Karpas-422 (cell line): ENCODE results near the gene ZIC3. TPM values are rescaled to one million over a fixed set of nuclear protein-coding genes. Genes with fewer than 3 reads are reported as not detected.
"Not testable (repeated sequence)": the region's sequence is repeated elsewhere in the genome, so short reads cannot be mapped to it uniquely, and the experiment has no call there.

Source experiments
- DNase-seq: peaks from one replicate; pipeline ENCODE4 v3.0.0-alpha.2; 2015
- H2AFZ ChIP-seq: fragments of 200-600 bp; sonication (generic); 2 replicates; pipeline ENCODE4 v1.6.1; 2014; ENCODE audit warnings: antibody characterized with exemption, low read length, mixed read lengths
- H3K27ac ChIP-seq: fragments of 200-600 bp; sonication (generic); 2 replicates; pipeline ENCODE4 v1.5.1; 2014; ENCODE audit warnings: mild to moderate bottlenecking, low read length, moderate library complexity
- H3K27me3 ChIP-seq: fragments of 200-600 bp; sonication (generic); 2 replicates; pipeline ENCODE4 v1.6.1; 2014; ENCODE audit warnings: low read length, mixed read lengths
- H3K36me3 ChIP-seq: fragments of 200-600 bp; sonication (generic); 2 replicates; pipeline ENCODE4 v1.6.1; 2014; ENCODE audit warnings: low read length, mixed read lengths; ENCODE audit not compliant: insufficient read depth
- H3K4me1 ChIP-seq: fragments of 200-600 bp; sonication (generic); 2 replicates; pipeline ENCODE4 v1.6.1; 2014; ENCODE audit warnings: mild to moderate bottlenecking, low read length, mixed read lengths
- H3K4me2 ChIP-seq: fragments of 200-600 bp; sonication (generic); 2 replicates; pipeline ENCODE4 v1.6.1; 2014; ENCODE audit warnings: low read length, low read depth, mild to moderate bottlenecking; ENCODE audit not compliant: poor library complexity, severe bottlenecking
- H3K4me3 ChIP-seq: fragments of 200-600 bp; sonication (generic); 2 replicates; pipeline ENCODE4 v1.5.1; 2014; ENCODE audit warnings: mild to moderate bottlenecking, antibody characterized with exemption, low read length, mixed read lengths
- H3K79me2 ChIP-seq: fragments of 200-600 bp; sonication (generic); 2 replicates; pipeline ENCODE4 v1.6.1; 2014; ENCODE audit warnings: mild to moderate bottlenecking, low read length, mixed read lengths
- H3K9ac ChIP-seq: fragments of 200-600 bp; sonication (generic); 2 replicates; pipeline ENCODE4 v1.6.0; 2014; ENCODE audit warnings: low read length
- H3K9me2 ChIP-seq: fragments of 200-600 bp; sonication (generic), shearing (Covaris generic); replicated peaks from 2 replicates; pipeline ENCODE4 v1.6.0; 2014; ENCODE audit warnings: mild to moderate bottlenecking, low read length, moderate library complexity; ENCODE audit not compliant: insufficient read depth
- H3K9me3 ChIP-seq: fragments of 300-700, 200-600 bp; sonication (generic); 2 replicates; pipeline ENCODE4 v1.6.1; 2014; ENCODE audit warnings: low read length, mixed read lengths
- H4K20me1 ChIP-seq: fragments of 200-600 bp; sonication (generic); 2 replicates; pipeline ENCODE4 v1.6.1; 2014; ENCODE audit warnings: mild to moderate bottlenecking, antibody characterized with exemption, low read length, low read depth; ENCODE audit not compliant: insufficient read depth
- total RNA-seq: library from RNA; depleted of rRNA; stranded (reverse); fragments of >200 nt; shearing (Covaris generic); gene quantifications from 2 replicates; pipeline ENCODE4 v1.2.3, GENCODE V29; 2014; ENCODE audit warnings: low replicate concordance

ZIC3 gene
- total RNA-seq, 1 experiment from 2014 or later: not detected

GRCh38 chrX:137550665-137551261, 15.2 kb upstream of the ZIC3 start:
- H3K9ac ChIP-seq: no peak overlapping the region
- no peaks in the 10 kb centered on the region for H3K36me3 ChIP-seq
- no peaks in the 10 kb centered on the region for H4K20me1 ChIP-seq
- H3K9me3 ChIP-seq: peaks cover 3% of the 10 kb centered on the region; the same call in 1 of the 2 replicates
- no peak for DNase-seq
- H3K27me3 ChIP-seq: no peaks in the 10 kb centered on the region
- H3K4me1 ChIP-seq: no peaks in the 10 kb centered on the region
- H2AFZ ChIP-seq: no peak overlapping the region
- H3K27ac ChIP-seq: no peak overlapping the region
- H3K79me2 ChIP-seq: no peaks in the 10 kb centered on the region
- no peaks in the 10 kb centered on the region for H3K9me2 ChIP-seq
- no peak overlapping the region for H3K4me3 ChIP-seq
- no peak overlapping the region for H3K4me2 ChIP-seq

- not testable (repeated sequence) for H3K4me3 ChIP-seq, H3K9ac ChIP-seq, H2AFZ ChIP-seq, H3K4me1 ChIP-seq, H3K27ac ChIP-seq, H3K27me3 ChIP-seq, DNase-seq, H3K9me2 ChIP-seq, H3K4me2 ChIP-seq, H3K79me2 ChIP-seq, H4K20me1 ChIP-seq, H3K9me3 ChIP-seq, H3K36me3 ChIP-seq
Observed at GRCh38 chrX:137552098-137552497, 13.8 kb upstream of the ZIC3 start.

GRCh38 chrX:137562096-137562495, 3.8 kb upstream of the ZIC3 start:
- Histone ChIP-seq H3K79me2 (no peaks in the 10 kb centered on the region), H3K4me2 (no peak overlapping the region), H3K27me3 (no peaks in the 10 kb centered on the region), H3K9me3 (peaks cover 6% of the 10 kb centered on the region; the same call in 1 of the 2 replicates), H3K9ac (no peak overlapping the region), H4K20me1 (no peaks in the 10 kb centered on the region), H3K36me3 (no peaks in the 10 kb centered on the region), H3K9me2 (no peaks in the 10 kb centered on the region), H3K27ac (no peak overlapping the region), H3K4me1 (no peaks in the 10 kb centered on the region), H3K4me3 (no peak overlapping the region), H2AFZ (no peak overlapping the region)
- no peak for DNase-seq

GRCh38 chrX:137563681-137564651, 2.0 kb upstream of the ZIC3 start:
- no peaks in the 10 kb centered on the region for H3K9me2 ChIP-seq
- H3K27ac ChIP-seq: no peak overlapping the region
- no peak overlapping the region for H3K4me3 ChIP-seq
- no peaks in the 10 kb centered on the region for H3K79me2 ChIP-seq
- no peaks in the 10 kb centered on the region for H3K36me3 ChIP-seq
- DNase-seq: no peak
- H2AFZ ChIP-seq: no peak overlapping the region
- H3K9me3 ChIP-seq: peaks cover 9% of the 10 kb centered on the region; the same call in 1 of the 2 replicates
- H3K27me3 ChIP-seq: no peaks in the 10 kb centered on the region
- no peak overlapping the region for H3K9ac ChIP-seq
- H3K4me1 ChIP-seq: no peaks in the 10 kb centered on the region
- no peaks in the 10 kb centered on the region for H4K20me1 ChIP-seq
- H3K4me2 ChIP-seq: no peak overlapping the region

- Histone ChIP-seq H3K27me3 (no peaks in the 10 kb centered on the region), H3K27ac (no peak overlapping the region), H3K36me3 (no peaks in the 10 kb centered on the region), H3K9me2 (no peaks in the 10 kb centered on the region), H2AFZ (no peak overlapping the region), H3K4me3 (no peak overlapping the region), H3K9me3 (peaks cover 9% of the 10 kb centered on the region; the same call in 1 of the 2 replicates), H4K20me1 (no peaks in the 10 kb centered on the region), H3K4me2 (no peak overlapping the region), H3K4me1 (no peaks in the 10 kb centered on the region), H3K9ac (no peak overlapping the region), H3K79me2 (no peaks in the 10 kb centered on the region)
- DNase-seq: no peak
Observed at GRCh38 chrX:137565318-137565904, 516 bp upstream of the ZIC3 start.

- H3K27ac ChIP-seq: no peak overlapping the region
- H4K20me1 ChIP-seq: no peaks in the 10 kb centered on the region
- no peaks in the 10 kb centered on the region for H3K79me2 ChIP-seq
- H3K4me2 ChIP-seq: no peak overlapping the region
- H3K4me3 ChIP-seq: no peak overlapping the region
- H2AFZ ChIP-seq: no peak overlapping the region
- peaks cover 9% of the 10 kb centered on the region; the same call in 1 of the 2 replicates for H3K9me3 ChIP-seq
- no peak overlapping the region for H3K9ac ChIP-seq
- no peaks in the 10 kb centered on the region for H3K9me2 ChIP-seq
- H3K36me3 ChIP-seq: no peaks in the 10 kb centered on the region
- no peaks in the 10 kb centered on the region for H3K4me1 ChIP-seq
- no peak for DNase-seq
- no peaks in the 10 kb centered on the region for H3K27me3 ChIP-seq
Observed at GRCh38 chrX:137566746-137567679, 1.1 kb downstream of the ZIC3 start.

GRCh38 chrX:137567682-137568232, 1.8 kb downstream of the ZIC3 start:
- H3K9me3 ChIP-seq: peaks cover 9% of the 10 kb centered on the region; the same call in 1 of the 2 replicates
- DNase-seq: no peak
- no peak overlapping the region for H3K9ac ChIP-seq
- no peak overlapping the region for H3K4me3 ChIP-seq
- no peaks in the 10 kb centered on the region for H3K79me2 ChIP-seq
- H4K20me1 ChIP-seq: no peaks in the 10 kb centered on the region
- no peaks in the 10 kb centered on the region for H3K9me2 ChIP-seq
- H2AFZ ChIP-seq: no peak overlapping the region
- H3K4me1 ChIP-seq: no peaks in the 10 kb centered on the region
- H3K27me3 ChIP-seq: no peaks in the 10 kb centered on the region
- no peak overlapping the region for H3K4me2 ChIP-seq
- no peaks in the 10 kb centered on the region for H3K36me3 ChIP-seq
- H3K27ac ChIP-seq: no peak overlapping the region
